Measurements from ENCODE around the gene SLC25A34. TPM values are rescaled to one million over a fixed set of nuclear protein-coding genes. Genes with fewer than 3 reads are reported as not detected.

The SLC25A34 gene
- polyA plus RNA-seq, 3 donors, result 2.4 to 4.5 (median 3.4) TPM

DNA sequence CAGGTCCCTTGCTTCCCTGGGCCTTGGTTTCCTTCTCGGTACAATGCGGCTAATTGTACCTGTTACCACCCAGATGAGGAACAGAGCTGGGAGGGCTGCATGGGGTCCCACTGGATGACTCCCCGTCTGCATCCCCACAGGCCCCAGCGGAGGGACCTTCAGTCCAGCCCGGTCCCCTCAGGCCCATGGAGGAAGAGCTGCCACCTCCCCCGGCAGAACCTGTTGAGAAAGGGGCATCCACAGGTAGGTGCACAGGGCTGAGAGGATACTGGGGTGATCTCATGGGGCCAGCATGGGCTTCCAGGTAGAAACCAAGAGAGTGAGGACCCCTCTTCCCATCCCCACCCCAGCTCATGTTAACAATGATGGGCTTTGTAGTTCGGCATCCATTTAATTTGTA, 32.3 kb downstream of the SLC25A34 start:
- no peak for DNase-seq

DNA sequence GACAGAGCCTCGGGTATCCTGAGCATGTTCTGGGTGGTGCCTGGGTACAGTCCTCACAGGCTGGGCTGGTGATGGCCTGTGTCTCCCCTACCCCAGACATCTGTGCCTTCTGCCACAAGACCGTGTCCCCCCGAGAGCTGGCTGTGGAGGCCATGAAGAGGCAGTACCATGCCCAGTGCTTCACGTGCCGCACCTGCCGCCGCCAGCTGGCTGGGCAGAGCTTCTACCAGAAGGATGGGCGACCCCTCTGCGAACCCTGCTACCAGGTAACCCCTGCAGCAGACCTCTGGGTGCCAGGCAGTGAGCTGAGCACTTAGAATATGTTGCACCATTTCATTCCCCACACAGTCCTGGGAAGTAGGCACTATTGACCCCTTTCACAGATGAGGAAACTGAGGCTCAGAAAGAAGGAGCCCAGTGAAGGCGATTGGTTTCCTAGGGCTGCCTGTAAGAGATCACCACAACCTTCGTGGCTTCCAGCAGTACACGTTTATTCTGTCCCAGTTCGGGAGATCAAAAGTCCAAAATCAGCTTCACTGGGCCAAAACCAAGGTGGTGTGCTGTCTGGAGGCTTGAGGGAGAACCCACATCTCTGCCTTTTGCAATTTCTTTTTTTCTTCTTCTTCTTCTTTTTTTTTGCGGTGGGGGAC, 34.4 kb downstream of the SLC25A34 start:
- DNase-seq, result no peak

DNA sequence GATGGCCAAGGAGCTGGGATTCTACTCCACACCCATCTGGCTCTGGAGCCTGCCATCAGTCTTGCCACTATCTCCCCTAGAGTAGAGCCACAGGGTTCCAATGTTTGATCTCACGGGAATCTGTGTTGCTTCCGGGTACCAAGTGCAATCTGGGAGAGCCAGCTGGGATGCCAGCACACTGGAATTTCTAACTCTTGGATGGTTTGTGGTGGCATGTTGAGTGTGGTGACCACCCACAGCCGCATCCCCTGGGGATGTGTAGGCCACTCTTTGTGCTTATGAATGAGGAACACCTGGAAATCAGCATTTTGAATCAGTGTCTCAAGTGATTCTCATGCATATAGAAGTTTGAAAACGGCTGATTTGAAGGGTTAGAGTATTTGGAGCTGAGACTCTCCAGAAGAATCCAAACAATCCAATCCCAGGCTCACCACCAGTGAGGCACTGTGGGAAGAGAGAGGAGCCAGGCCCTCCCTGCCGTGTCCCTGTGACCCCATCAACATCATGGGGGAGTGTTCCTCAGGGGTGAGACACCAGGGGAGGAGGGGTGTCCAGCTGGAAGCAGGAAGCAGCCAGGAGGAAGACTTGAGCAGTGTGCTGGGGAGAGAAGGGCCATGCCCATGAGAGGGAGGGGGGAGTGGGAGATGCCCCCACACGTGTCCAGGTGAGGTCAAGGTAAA, 35.9 kb downstream of the SLC25A34 start:
- no peak for DNase-seq

DNA sequence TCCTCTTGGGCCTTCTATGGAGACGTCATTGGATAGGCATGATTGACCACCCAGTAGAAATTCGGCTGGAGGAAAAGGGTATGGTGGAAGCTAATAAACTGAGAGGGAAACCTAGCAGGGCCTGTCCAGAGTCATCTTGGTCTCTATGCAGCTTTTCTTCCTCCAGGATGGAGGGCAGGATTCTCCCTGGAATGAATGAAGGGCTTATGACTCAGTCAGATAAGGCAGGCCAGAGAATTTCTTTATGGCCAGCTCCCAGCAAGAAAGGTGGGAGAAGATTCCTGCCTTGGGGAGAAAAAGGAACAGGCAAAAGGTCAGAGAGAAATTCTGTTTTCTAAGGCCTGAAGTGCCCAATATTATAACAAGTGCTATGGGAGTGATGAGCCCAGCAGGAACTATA, 39.6 kb downstream of the SLC25A34 start:
- DNase-seq, result no peak

DNA sequence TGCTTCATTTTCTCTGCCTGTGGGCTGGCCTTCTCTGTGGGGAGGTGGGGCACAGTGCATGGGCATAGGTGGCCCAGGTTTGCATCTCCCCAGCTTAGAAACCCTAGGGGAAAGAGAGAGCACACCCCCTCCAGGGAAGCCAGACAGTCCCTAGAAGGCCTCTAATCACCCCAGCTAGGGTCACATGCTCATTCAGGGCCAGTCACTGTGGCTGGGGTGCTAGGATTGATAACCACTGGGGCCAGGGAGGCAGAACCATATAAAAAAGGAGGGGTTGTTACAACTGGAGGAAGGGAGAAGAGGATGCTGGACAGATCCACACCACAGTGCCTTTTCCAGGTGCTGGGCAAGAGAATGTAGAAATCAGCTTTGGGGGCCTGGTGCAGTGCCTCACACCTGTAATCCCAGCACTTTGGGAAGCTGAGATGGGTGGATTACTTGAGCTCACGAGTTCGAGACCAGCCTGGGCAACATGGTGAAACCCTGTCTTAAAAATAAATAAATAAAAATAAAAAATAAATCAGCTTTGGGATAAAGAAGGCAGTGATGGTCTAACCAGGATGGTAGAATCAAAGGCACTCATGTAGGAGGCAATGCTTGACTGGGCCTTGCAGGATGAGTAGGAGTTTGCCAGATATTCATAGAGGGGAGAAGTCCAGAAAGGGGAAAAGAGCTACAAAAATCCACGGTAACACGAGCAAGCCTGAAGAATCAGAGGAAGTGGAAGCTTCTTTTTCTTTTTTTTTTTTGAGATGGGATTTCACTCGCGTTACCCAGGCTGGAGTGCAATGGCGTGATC, 42.0 kb downstream of the SLC25A34 start:
- DNase-seq, result no peak

DNA sequence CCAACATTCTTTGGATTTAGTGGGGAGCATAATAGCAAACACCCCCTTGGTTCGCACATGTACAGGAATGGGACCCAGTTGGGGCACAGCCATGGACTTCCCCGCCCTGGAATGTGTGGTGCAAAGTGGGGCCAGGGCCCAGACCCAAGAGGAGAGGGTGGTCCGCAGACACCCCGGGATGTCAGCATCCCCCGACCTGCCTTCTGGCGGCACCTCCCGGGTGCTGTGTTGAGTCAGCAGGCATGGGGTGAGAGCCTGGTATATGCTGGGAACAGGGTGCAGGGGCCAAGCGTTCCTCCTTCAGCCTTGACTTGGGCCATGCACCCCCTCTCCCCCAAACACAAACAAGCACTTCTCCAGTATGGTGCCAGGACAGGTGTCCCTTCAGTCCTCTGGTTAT, 49.6 kb downstream of the SLC25A34 start:
- DNase-seq, result no peak

DNA sequence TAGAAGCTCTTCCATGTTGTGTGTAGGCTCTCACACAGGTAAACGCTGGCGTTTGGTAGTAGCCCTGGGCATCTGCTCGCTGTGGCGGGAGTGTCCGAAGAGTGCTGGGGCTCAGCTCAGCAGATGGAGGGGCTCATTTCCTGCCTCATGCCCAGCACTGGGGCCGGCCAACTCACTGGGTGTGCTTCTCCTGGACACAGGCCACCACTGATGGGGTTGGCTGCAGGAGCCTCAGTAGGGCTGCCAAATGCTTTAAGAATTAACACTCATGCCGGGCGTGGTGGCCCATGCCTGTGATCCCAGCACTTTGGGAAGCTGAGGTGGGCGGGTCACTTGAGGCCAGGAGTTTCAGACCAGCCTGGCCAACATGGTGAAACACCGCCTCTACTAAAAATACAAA, 50.5 kb downstream of the SLC25A34 start:
- DNase-seq, result no peak

DNA sequence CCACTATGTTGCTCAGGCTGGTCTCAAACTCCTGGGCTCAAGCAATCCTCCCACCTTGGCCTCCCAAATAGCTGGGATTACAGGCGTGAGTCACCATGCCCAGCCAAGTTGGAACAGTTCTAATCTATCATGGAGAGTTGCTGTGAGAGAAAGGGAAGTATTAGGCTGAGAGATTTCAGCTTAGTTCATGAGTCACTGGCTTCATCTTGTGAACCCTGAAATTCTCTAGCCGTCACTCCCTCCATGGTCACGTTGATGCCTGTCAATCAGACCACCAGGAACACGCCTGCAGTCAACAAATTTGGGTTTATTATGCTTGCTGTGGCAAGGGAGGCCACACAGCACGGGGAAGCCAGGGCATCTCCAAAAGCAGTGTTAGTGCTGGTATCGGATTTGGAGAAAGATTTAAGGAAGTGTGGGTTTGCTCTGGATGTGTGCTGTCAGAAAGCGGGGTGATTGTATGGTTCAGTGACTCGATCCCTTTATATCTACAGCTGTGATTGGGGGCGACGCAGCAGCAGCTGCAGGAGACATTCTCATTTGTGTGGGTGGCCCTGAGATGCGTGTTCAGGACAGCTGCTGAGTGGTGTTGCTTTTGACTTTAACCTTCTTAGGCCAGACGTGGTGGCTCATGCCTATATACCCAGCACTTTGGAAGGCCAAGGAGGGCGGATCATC, 52.7 kb downstream of the SLC25A34 start:
- no peak for DNase-seq

Other genes starting within 250 kb of the SLC25A34 start
- 10 to 100 TPM; 27.4 to 41.9 (median 33.5) TPM for gene CASP9, start 212.0 kb upstream of the SLC25A34 start, polyA plus RNA-seq (ENCODE audit: insufficient read length in 3 of 3)
- 10 to 100 TPM; 26.8 to 41.9 (median 37.4) TPM for gene DNAJC16, start 209.4 kb upstream of the SLC25A34 start, polyA plus RNA-seq (ENCODE audit: insufficient read length in 3 of 3)
- 10 to 100 TPM; 31.9 to 39.6 (median 35.9) TPM for gene AGMAT, start 151.2 kb upstream of the SLC25A34 start, polyA plus RNA-seq (ENCODE audit: insufficient read length in 3 of 3)
- gene DDI2, start 118.8 kb upstream of the SLC25A34 start, polyA plus RNA-seq (ENCODE audit: insufficient read length in 3 of 3), result 10 to 100 TPM; 16.8 to 25.0 (median 24.2) TPM
- gene PLEKHM2, start 51.9 kb upstream of the SLC25A34 start, polyA plus RNA-seq (ENCODE audit: insufficient read length in 3 of 3), result 10 to 100 TPM; 49.5 to 51.4 (median 51.1) TPM
- gene TMEM82, start 6.2 kb downstream of the SLC25A34 start, polyA plus RNA-seq (ENCODE audit: insufficient read length in 3 of 3), result 1 to 10 TPM; 4.5 to 6.1 (median 5.2) TPM
- gene FBLIM1, start 22.5 kb downstream of the SLC25A34 start, polyA plus RNA-seq (ENCODE audit: insufficient read length in 3 of 3), result 10 to 100 TPM; 55.1 to 65.3 (median 59.4) TPM
- gene UQCRHL, start 71.4 kb downstream of the SLC25A34 start, polyA plus RNA-seq (ENCODE audit: insufficient read length in 3 of 3), result 1 to 10 TPM; 1.1 to 2.7 (median 2.5) TPM
- 10 to 100 TPM; 57.4 to 68.0 (median 67.3) TPM for gene SPEN, start 111.4 kb downstream of the SLC25A34 start, polyA plus RNA-seq (ENCODE audit: insufficient read length in 3 of 3)
- 10 to 100 TPM; 35.5 to 38.4 (median 36.6) TPM for gene ZBTB17, start 239.8 kb downstream of the SLC25A34 start, polyA plus RNA-seq (ENCODE audit: insufficient read length in 3 of 3)

Data from renal pelvis (tissue), 4 donors.